SIG-M5 treated with dmso at 0.1 percent for 504 hours (cell line): Measurements from ENCODE around the gene BAIAP2.
"Not testable (repeated sequence)": the region's sequence is repeated elsewhere in the genome, so short reads cannot be mapped to it uniquely, and the experiment has no call there.

Experiments
- DNase-seq: peaks from one replicate; lab custom pipeline; 2025; ENCODE audit not compliant: unreplicated experiment; lab: John Stamatoyannopoulos, UW

Gene BAIAP2

DNA sequence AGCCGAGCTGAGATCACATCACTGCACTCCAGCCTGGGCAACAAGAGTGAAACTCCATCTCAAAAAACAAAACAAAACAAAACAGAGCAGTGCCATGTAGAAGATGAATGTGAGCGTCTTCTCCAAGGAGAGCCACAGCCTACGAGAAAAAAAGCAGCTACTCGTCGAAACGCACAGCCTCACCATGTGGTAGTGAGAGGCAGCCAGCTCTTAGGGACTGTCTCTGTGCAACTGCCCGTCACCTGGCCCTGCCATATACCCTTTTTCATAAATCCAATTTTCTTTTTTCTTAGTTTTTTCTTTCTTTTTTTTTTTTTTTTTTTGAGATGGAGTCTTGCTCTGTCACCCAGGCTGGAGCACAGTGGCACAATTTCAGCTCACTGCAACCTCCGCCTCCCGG is 119.1 kb downstream of the BAIAP2 start:
- DNase-seq: not testable (repeated sequence)

DNA sequence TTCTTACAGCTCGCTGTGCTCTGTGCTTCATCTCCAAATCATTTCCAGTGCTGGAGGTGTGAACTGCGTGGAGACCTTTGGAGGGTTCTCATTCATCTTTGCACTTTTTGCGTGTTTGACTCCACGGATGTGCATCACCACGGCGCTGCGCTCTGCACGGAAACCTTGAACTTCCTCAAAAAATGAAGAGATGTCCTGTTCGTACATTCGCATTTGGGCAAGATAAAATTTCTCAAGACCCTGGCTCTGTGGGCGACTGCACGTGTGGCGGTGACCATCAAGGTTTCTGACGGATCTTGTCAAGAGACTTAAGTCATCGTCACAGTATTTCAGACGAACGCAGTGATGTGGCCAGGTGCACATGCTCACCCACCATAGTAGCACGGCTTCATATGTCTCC is 120.0 kb downstream of the BAIAP2 start:
- DNase-seq: no peak

GRCh38 chr17:81156866-81157805 is 122.2 kb downstream of the BAIAP2 start:
- DNase-seq: no peak

DNA sequence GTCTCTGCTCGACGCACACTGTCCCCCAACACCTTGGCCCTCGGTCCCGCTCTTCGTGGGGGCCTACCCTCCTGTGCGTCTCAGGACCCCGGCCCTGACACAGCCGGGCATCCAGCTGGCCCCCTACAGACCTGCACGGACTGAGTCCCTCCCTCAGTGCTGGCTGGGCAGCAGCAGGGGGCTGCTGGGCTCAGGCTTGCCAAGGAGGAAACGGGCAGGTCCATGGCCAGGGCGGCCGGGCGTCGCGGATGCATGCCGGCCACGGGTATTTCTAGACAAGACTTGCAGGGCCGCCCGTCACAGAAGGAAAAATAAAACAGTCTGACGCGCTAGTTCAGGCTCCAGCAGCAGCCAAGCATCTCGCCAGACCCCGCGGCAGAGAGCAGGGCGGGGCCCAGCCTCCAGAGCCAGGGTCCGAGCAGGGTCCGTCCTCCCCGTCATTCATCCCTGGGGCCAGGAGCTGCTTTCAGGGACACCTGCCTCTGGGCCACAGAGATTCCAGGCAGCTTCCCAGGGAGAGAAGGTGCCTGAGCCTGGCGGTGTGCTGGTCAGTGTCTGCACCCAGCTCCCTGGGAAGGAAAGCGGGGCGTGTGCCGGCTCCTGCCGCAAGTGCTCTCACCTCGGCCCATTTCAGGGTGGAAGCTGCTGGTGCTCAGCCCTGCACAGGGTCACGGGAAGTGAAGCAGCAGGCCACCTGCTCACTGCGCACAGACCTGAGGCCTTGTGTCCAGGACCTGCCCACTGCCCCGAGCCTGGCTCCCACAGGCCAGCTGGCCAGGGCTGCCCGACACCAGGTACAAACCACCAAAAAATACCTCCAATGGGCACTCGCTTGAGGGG is 123.1 kb downstream of the BAIAP2 start:
- DNase-seq: no peak

DNA sequence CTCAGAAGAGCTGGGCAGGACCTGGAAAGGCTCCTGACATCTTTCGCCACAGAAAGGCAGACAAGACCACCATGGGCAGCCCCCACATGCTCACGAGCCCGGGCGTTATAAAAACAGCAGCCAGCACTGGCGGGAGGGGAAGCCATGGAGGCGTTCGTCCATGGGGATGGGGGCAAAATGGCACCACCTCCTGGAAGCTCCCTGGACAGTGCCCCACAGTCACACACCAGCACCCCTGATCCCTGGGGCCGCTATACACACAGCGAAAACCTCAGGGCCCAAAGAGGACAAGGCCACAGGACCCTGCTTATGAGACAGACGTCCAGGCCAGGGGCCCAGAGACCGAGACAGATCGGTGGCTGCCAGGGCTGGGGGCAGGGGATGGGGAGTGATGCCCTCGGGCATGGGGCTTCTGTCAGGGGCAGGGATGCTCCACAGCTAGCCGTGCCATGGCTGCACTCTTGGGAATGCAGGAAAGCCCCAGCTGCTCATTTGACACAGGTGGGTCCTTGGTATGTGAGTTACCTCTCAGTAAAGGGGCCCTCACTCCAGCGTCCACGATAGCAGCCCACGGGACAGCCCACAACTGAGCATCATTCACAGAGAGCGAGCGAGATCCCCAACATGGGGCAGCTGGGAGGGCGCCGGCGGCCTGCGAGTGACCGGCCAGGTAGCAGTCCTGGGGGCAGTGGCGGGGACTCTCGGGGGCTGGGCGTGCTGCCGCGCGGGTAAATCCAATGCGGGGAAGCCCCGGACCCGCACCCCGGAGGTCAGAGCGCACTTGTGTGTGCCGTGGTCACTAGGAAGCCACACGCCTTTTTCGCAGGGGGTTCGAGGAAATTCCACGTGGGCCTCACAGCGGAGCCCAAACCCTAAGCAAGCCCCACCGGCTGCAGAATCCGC is 124.0 kb downstream of the BAIAP2 start:
- DNase-seq: no peak

GRCh38 chr17:81159611-81160265 is 124.8 kb downstream of the BAIAP2 start:
- DNase-seq: no peak

GRCh38 chr17:81160306-81160705 is 125.4 kb downstream of the BAIAP2 start:
- no peak for DNase-seq

GRCh38 chr17:81160747-81161453 is 125.9 kb downstream of the BAIAP2 start:
- DNase-seq: no peak

DNA sequence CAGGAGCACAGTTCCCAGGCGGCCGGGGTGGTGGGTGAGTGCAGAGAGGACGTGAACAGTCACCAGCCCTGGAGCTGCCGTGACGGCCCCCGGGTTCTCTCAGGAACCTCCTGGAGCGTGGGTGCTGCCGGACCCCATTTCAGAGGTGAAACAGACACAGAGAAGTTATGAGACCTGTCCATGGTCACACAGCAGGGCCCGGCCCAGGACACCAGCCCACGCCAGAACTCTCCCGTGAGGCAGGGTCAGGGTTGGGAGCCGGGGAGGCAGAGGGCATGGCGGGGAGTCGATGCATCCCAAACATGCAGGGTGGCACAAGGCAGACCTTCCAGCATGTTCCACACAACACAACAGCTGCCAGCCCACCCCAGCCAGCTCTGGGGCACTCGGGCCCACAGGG is 126.6 kb downstream of the BAIAP2 start:
- no peak for DNase-seq

GRCh38 chr17:81161972-81162371 is 127.0 kb downstream of the BAIAP2 start:
- no peak for DNase-seq

DNA sequence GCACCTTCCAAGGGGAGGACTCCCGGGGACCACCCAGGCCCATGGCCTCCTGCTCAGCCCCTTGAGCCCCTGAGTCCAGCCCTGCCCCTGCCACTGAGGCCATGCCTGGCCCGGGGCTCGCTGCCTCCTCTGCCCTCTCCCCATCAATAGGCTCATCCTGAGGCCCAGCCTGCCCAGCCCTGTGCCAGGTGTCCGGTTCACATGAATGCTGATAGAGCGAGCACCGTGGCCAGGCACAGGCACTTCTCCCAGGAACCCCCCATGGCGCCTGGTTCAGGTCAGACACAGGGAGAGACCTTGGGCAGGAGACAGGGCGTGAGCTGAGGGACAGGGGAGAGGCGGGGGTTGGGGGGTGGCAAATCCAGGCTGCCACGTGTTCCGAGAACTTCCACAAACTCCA is 127.5 kb downstream of the BAIAP2 start:
- no peak for DNase-seq

- no peak for DNase-seq
Measured at GRCh38 chr17:81163051-81163695, 128.2 kb downstream of the BAIAP2 start.

DNA sequence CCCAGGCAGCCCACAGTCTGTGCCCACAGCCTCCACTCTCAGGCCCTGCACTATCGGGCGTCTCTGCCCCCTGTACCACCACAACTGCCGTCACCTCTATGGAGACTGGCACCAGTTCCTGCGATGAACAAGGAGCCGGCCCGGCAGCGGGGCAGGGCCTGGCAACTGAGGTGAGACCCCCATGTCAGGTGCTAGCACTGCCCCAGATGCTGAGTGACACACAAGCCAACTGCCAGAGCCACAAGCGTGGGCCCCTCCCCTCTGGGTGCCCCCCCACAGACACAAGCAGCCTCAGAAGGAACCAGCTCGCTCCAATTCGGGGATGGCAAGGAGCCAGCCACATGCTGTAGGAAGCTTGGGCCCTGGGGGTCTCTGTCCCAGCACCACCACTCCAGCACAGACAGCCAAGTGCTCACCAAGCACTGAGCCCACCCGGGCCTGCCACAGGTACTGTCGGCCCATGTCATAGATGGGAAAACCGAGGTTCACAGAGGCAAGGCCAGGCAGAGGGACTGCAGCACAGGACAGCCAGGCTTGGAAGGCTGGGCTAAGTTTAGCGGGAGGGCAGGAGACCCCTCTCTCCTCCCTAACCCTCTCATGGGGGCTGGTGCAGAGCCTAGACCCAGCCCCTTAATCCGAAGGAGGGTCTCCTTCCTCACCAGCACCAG is 128.9 kb downstream of the BAIAP2 start:
- no peak for DNase-seq

DNA sequence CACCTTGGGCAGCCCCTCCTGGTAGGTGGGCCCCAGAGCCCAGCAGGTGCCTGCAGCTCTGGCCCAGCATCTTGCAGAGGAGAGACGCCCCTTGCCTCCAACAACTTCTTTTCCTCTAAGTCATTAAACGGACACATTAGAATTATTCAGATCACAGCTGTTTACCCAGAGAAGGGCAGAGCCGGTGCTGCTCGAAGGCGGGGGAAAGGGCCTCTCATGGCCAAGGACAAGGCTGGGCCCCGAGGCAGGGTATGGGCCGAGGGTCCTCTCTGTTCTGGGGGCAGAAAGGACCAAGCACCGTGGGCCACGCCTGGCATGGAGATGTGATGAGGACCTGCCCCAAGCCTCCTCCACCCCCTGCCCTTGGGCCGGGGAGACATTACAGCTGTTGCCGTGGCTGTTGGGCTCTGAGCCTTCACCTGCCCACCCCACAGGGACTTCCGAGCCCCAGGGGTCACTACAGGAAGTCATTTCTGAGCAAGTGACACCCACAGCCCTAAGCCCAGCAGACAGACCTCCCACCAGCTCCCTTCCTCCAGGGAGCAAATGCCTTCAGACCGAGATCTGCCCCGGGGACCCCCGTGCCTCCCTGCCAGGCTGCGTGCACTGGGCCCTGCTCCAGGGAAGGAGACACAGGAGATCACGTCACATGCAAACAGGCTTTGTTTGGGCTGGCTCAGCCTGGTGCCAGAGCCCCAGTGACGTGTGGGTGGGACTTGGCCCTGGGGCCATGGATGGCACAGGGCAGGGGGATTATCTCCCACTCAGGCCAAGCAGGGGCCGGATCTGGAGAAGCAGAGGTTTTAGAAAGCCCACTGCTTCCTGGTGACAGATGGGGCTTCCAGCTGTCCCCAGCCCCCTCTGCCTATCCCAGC is 129.7 kb downstream of the BAIAP2 start:
- DNase-seq: no peak

DNA sequence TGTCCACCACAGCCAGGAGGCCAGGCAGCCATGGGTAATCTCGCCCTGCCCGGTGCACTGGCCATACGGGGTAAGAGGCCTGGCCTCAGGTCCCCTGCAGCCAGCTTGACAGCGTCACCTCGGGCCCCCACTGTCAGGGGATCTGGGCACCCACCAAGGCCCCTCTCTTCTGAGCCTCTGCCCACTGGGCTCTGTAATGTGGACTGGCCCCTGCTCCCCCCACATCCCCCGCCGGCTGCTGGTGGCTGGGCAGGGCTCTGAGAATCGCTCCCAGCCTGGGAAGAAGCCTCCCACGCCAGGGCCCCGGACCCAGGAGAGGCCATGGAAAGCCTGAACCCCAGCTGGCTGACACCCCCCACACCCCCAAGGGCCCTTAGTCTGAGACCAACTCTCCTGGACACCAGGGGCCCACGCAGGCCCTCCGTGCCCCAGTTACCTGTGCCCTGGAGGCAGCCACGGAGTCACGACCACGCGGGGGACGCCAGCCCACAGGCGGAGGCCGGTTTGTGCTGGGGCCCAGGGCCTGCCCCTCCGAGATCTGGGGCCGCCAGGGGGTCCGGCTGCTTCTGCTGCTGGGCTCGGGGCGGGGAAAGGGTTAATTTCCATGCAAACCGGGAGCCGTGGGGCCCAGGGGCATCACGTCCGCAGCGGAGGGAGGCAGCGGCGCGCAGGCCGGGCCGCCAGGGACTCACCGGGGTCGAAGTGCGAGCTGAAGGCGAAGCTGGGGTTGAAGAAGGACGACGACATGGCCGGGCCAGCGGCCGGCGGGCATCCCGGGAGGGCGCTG is 130.5 kb downstream of the BAIAP2 start, which contains the start of gene PVALEF:
Gene PVALEF (plus strand): TSS at position 262 of the 787 bp plus-strand sequence. CDS start 15,720 bp downstream, outside the sequence.
- DNase-seq: no peak

DNA sequence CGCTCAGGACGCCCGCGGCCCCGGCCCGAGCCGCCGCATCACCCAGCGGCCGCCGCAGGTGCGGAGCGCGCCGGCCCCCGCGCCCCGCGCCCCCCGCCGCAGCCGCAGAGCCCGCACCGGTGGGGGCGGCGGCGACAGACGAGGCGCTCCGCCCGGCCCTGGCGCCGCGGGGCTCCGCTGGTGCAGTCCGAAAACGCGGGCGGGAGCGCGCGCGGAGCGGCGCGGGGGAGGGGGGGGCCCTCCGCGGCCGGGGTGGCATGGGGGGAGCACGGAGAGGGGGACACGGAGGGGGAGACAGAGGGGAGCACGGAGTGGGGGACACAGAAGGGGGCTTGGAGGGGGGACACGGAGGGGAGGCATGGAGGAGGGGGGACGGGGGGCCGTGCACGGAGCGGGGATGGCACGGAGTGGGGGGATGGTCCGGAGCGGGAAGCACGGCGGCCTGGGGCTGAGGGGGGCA is 131.1 kb downstream of the BAIAP2 start, which contains the start of gene AATK:
Gene AATK (minus strand): TSS at position 189 of the 460 bp plus-strand sequence. CDS start 229 bp downstream, outside the sequence.
- DNase-seq: no peak
